GM12873 (cell line): ENCODE data around the gene SLC1A7.

ENCODE experiments used
- CTCF ChIP-seq: IDR thresholded peaks from 2 replicates; pipeline ENCODE4 v1.5.1; 2012; ENCODE audit warnings: low read depth, mild to moderate bottlenecking, moderate library complexity, low read length, control low read depth; ENCODE audit not compliant: insufficient read depth; ENCODE audit errors: missing control alignments

Gene SLC1A7

GRCh38 chr1:53114581-53115400, 27.6 kb downstream of the SLC1A7 start:
- TF ChIP-seq CTCF = no peak

- no peak for TF ChIP-seq CTCF
These were observed 28.3 kb downstream of the SLC1A7 start for GRCh38 chr1:53114090-53114489.

- no peak for TF ChIP-seq CTCF
These were observed 29.6 kb downstream of the SLC1A7 start for GRCh38 chr1:53112861-53113260.

- no peak for TF ChIP-seq CTCF
These were observed 30.1 kb downstream of the SLC1A7 start for GRCh38 chr1:53112271-53112774.

GRCh38 chr1:53111693-53112092, 30.7 kb downstream of the SLC1A7 start:
- no peak for TF ChIP-seq CTCF

GRCh38 chr1:53111073-53111556, 31.3 kb downstream of the SLC1A7 start:
- TF ChIP-seq CTCF = no peak

GRCh38 chr1:53110370-53111072, 31.9 kb downstream of the SLC1A7 start:
- TF ChIP-seq CTCF = no peak
